Measurements from ENCODE around the gene GPR156.

GPR156 gene

DNA sequence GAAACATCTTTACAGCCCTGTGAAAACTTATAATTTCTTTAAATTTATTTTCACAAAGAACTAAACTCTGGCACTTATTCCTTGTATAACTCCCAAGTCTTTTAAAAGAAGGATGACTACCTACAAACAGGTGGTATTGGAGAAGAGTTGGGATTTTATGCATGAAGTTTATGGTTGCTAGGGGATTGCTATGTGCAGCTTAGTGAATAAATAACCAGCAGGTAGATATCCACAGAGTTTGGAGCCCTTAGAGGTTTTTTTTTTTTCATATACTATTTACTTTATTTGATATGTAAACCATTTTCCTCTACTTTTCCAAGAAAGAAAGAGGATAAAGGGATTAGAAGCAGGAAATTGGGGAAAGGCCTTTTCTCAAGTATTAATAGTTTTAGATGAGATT lies 91.5 kb downstream of the GPR156 start:
- intact Hi-C loops (cut with DNase I; ENCODE audit: low total_unique reads): no loop called here
- no peaks in the 10 kb centered on the region for H3K36me3 ChIP-seq
- DNase-seq: no peak
- no peaks in the 10 kb centered on the region for H3K27me3 ChIP-seq
- H3K4me1 ChIP-seq: no peaks in the 10 kb centered on the region
- TF ChIP-seq, protein P1, sequence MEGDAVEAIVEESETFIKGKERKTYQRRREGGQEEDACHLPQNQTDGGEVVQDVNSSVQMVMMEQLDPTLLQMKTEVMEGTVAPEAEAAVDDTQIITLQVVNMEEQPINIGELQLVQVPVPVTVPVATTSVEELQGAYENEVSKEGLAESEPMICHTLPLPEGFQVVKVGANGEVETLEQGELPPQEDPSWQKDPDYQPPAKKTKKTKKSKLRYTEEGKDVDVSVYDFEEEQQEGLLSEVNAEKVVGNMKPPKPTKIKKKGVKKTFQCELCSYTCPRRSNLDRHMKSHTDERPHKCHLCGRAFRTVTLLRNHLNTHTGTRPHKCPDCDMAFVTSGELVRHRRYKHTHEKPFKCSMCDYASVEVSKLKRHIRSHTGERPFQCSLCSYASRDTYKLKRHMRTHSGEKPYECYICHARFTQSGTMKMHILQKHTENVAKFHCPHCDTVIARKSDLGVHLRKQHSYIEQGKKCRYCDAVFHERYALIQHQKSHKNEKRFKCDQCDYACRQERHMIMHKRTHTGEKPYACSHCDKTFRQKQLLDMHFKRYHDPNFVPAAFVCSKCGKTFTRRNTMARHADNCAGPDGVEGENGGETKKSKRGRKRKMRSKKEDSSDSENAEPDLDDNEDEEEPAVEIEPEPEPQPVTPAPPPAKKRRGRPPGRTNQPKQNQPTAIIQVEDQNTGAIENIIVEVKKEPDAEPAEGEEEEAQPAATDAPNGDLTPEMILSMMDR (IDR thresholded peaks at IDR 0.05): no peak
- no peak overlapping the region for H3K4me3 ChIP-seq
- H3K9me3 ChIP-seq: no peaks in the 10 kb centered on the region
- no peak overlapping the region for H3K27ac ChIP-seq

DNA sequence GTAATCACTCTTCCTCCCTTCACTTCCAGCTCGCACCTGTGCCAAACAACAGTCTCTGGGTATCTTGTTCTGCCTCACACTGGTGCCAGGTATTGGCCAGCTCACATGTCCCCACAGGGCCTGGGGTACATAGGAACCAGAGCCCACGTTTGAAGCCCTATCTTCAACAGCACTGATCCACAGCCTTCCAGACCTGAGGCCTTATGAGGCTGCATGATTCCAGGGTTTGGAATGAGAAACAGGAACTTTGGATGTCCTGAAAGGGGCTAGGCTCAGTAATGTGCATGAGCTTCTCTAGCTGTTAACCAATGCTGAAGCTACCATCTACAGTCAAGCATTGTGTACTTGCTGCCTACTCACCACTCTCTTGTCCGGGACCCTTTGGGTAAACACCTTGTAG lies 92.4 kb downstream of the GPR156 start:
- no peak overlapping the region for H3K27ac ChIP-seq
- intact Hi-C loops (cut with DNase I; ENCODE audit: low total_unique reads): no loop called here
- H3K4me3 ChIP-seq: no peak overlapping the region
- no peaks in the 10 kb centered on the region for H3K36me3 ChIP-seq
- DNase-seq: no peak
- TF ChIP-seq, protein P1 (IDR thresholded peaks at IDR 0.05): no peak
- no peaks in the 10 kb centered on the region for H3K27me3 ChIP-seq
- H3K9me3 ChIP-seq: no peaks in the 10 kb centered on the region
- H3K4me1 ChIP-seq: no peaks in the 10 kb centered on the region

DNA sequence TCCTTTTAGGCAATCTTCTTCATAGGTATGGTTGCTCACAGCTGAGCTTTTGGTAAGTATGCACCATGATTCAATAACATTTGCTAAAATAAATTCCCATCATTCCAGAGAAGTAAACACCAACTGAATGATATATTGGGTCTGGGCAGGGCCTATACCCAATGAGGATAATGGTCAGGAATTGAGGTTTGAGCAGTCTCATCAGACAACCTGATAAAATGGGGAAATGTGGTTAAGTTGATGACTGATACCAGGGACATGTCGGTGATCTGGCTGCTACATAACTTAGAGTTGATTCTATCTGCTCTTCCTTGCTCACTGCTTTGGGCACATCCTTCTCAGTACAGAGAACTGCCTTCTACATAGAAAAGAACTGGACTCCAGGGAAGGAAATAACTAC lies 92.9 kb downstream of the GPR156 start:
- no peaks in the 10 kb centered on the region for H3K9me3 ChIP-seq
- H3K27ac ChIP-seq: no peak overlapping the region
- intact Hi-C loops (cut with DNase I; ENCODE audit: low total_unique reads): no loop called here
- H3K4me1 ChIP-seq: no peaks in the 10 kb centered on the region
- H3K27me3 ChIP-seq: no peaks in the 10 kb centered on the region
- no peaks in the 10 kb centered on the region for H3K36me3 ChIP-seq
- no peak for DNase-seq
- H3K4me3 ChIP-seq: no peak overlapping the region
- TF ChIP-seq, protein P1 (IDR thresholded peaks at IDR 0.05): no peak

DNA sequence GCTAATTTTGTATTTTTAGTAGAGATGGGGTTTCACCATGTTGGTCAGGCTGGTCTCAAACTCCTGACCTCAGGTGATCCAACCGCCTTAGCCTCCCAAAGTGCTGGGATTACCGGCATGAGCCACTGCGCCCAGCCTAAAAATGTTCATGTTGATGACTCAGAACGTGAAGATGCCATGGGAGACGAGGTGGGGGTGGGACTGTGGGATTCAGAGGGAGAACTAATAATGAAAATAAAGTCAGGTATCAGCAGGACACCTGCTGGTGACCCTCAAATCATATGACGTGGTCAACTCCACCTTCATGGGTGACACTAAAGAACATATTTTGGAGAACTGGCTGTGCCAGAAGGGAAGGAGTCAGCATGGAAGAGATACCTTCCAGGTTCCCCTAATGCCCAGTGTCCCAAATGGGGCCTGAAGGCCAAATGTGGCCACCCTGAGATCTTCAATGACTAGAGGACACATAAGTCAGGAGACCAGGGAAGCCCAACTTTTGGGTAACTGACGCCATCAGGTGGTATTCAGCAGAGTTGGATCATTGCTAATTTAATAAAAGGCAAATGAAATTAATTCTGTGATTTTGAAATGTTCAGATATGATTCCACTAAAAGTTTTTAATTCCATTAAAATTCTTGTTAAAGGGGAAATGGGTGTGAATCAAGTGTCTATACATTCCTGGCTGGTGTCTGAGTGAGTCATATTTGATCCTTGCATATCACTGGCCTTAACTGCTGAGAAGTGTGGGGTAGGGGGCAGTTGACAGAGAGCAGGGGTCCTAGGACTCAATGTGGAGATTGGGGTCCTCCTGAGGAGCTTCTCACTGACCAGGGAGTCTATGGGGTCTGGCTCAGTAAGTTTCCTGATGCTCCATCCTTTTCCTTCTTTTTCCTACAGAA lies 102.2 kb downstream of the GPR156 start:
- Histone ChIP-seq H3K4me3 (no peak overlapping the region), H3K9me3 (no peaks in the 10 kb centered on the region), H3K4me1 (peaks cover 0 to 9% (median 1%) of the 10 kb centered on the region in 4 donors), H3K36me3 (no peaks in the 10 kb centered on the region), H3K27ac (no peak overlapping the region), H3K27me3 (no peaks in the 10 kb centered on the region)
- TF ChIP-seq, protein P1 (IDR thresholded peaks at IDR 0.05): peak in 1 of 2 experiments; percentile 16
- intact Hi-C loops (cut with DNase I; ENCODE audit: low total_unique reads): loop anchor here (5.0 kb wide), 1 partner anchor 291 kb away; no protein-coding TSS in a partner anchor
- DNase-seq: no peak

DNA sequence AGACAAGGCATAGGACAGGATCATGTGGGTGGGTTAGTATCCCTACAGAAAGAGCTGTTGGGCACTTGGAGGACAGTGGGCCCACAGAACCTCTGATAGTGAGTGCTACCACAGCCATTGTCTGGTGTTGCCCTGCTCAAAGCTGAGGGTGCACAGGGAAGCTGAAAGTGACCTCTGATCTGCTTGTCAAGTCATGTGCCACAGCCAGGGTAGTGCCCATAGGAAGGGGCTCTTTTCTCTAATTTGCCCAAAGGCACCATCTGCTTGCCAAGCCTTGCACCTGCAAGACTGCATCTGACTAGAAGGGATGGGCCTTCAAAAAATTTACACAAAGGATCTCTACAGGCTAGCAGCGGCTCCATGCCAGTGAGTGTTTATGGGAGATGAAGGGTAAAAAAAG lies 103.4 kb downstream of the GPR156 start:
- TF ChIP-seq, protein P1 (IDR thresholded peaks at IDR 0.05): no peak
- H3K27ac ChIP-seq: no peak overlapping the region
- peaks cover 0 to 21% (median 12%) of the 10 kb centered on the region in 4 donors for H3K4me1 ChIP-seq
- H3K36me3 ChIP-seq: no peaks in the 10 kb centered on the region
- no peaks in the 10 kb centered on the region for H3K9me3 ChIP-seq
- H3K27me3 ChIP-seq: no peaks in the 10 kb centered on the region
- no peak overlapping the region for H3K4me3 ChIP-seq
- no peak for DNase-seq
- intact Hi-C loops (cut with DNase I; ENCODE audit: low total_unique reads): loop anchor here (5.0 kb wide), 1 partner anchor 289 kb away; no protein-coding TSS in a partner anchor
